GM19395 (cell line): ENCODE results near the gene FRMPD4.

ENCODE experiments used
- ATAC-seq: cut with Tn5 transposase; IDR thresholded peaks from one replicate; pipeline ENCODE4 v1.9.1; 2021; ENCODE audit warnings: mild to moderate bottlenecking, moderate library complexity; ENCODE audit not compliant: unreplicated experiment

The FRMPD4 gene

DNA sequence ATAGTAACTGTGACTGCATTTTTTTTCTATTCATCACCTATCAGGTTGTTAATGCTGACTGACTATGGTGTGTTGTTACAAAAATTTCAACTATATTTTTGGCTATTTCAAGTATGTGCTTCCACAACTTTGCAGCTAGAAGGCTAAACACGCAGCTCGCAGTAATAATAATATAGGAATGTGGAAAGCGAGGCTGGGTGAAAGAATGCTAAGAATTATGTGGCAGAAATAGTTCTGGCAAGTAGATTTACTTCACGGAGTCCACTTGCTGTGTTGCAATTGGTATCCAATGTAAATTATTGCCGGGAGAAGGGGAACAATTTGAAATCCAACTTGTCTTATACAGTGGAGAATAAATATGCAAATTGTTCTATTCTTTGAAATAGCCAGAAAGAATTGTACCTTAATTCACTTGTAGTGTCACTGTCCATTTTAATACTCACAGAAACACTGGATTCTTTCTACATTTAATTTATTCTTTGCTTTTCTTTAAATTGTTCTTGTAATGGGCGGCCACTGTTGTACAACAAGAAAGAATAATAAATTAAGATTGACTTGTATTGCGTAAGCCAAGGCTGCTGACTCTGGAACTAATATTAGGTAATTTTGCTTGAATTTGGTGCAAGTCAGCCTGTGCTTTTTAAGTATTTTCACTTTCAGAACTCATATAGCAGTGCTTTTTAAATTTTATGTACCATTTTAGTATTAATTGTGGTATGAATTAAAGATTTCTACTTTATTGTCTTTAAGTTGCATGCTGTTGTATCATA lies 154.9 kb downstream of the FRMPD4 start:
- ATAC-seq: no peak

DNA sequence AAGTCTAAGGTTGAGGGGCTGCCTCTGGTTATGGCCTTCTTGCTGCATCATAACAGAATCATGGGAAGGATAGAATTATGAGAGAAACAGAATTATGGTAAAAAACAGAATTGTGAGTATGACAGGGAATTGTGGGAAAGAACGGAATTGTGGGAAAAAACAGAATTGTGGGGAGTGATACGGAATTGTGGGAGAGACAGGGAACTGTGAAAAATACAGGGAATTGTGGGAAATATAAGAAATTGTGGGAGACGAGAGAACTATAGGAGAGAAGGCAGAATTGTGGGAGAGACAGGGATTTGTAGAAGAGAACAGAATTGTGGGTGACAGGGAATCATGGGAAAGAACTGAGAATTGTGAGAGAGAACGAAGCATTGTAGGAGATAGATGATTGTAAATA lies 159.1 kb downstream of the FRMPD4 start:
- no peak for ATAC-seq

DNA sequence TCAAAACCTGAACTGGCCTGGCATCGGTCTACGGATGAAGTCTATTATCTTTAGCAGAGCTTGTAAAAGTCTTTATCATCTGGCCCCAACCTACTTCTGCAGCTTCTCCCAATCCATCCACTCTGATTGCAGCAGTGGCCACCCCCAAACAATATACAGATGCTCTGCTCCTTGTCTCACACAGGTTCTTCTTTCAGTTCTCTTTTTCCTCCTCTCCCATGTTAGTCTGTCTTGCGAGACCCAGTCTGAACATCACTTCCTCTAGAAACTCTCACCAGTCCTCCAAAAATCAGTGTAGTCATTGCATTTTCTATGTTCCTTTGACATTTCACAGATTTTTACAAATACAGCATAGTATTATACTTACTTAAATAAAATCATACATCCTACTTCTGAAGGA lies 163.0 kb downstream of the FRMPD4 start:
- ATAC-seq: no peak

DNA sequence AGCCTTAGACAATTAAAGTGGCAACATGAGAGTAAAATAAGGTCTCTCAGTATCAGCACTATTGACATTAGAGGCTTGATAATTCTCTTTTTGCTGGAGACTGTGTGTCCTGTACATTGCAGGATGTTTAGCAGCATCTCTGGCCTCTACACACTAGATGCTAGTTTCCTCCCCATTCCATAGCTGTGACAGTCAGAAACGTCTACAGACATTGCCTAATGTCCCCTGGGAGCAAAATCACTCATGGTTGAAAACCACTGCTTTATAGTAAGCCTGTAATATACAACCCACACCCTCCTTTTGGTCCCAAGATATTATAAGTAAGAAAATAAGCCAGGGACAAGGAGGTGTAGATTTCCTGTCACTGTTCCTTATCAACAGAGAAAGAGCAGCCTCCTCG lies 166.0 kb downstream of the FRMPD4 start:
- ATAC-seq: no peak

DNA sequence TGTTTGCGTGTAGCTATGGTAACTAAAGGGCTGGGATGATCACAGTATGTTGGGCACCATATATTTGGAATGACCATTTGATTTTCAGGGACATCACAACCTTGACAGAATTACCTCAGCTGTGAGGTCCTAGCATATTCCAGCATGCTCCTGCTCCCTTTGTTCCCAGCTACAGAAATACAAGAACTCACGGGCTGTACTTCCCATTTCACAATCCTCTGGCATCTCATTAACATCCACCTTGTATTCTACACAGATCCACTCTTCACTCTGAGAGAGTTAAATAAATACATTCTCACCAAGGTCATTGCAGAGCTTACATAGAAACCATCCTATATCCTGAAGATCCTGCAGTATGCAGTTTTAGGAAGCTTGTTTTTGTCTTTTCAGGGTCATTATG lies 169.7 kb downstream of the FRMPD4 start:
- no peak for ATAC-seq

DNA sequence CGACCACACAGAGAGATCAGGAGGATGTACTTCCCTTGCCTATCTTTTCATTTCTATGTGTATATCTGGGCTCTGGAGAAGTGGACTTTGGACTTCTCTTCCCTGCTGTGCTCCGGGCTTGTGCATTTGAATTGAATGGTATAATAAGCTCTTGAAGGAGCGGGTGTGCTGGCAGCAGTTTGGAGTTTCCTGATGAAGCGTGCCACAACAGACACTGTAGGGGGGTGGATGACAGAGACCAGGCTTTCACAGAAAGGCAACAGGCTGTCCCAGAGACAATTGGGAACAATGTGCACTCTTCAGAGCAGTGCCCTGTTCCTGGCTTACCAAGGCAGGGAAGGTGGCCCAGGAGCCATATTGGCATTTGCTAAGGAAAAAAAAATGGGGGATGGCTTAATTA lies 170.1 kb downstream of the FRMPD4 start:
- ATAC-seq: no peak

DNA sequence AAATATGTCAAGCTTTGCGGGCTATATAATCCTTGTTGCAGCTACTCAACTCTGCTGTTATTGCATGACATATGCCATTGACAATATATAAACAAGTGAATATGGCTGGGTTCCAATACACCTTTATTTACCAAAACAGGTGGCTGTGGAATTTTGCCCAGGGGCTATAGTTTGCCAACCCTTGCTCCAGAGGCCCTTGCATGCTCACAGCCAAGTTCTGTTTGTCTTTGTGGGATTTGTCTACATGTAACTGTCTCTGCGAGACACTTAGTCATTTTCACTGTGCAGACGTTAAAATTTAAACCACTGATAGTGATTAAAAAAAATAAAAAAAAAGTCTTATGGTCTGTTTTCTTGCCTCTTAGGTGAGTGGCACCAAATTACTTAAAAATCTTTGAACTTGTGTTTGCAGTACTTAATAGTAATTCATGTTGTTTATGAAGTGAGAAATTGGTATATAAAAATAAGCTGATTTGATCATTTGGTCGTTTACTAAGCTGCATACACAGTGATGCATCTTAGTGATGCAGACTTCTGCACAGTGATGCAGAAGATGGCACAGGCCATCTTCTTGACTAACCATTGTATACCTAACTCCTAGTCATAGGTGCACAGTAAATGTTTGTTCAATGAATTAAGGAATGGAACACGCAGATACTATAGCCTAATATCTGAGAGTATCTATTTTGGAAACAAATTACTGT lies 170.9 kb downstream of the FRMPD4 start:
- ATAC-seq: no peak

DNA sequence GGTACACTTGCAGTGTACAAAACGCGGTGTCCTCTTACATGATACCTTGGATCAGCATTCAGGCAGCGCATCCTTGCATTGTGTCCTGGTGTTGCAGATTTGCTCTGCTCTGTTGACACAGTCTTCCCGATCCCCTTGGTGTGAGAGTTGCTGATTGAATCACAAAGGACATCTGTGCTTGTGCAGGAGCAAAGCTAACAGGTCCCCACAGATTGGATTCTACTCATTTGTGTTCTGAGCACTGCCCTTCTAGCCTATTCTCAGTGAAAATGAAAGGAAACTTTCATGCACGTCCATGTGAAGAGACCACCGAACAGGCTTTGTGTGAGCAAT lies 171.4 kb downstream of the FRMPD4 start:
- ATAC-seq: no peak

DNA sequence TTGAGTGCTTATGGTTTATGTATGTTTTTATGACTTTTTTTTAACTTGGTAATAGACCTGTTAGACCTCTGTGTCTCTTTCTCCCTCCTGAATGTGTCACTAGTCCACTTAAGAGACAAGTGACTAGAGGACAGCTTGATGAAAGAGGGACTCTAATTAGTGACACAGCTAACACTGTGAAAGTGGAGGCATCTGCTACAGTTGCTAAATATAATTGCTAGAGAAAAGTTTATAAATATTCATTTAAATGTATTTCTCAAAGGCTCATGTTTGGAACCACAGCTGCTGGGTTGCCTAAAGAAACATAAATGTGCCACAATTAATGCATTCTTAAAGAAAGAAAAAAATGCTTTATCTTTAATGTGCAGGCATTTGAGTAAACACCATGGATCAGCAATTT lies 176.4 kb downstream of the FRMPD4 start:
- no peak for ATAC-seq

DNA sequence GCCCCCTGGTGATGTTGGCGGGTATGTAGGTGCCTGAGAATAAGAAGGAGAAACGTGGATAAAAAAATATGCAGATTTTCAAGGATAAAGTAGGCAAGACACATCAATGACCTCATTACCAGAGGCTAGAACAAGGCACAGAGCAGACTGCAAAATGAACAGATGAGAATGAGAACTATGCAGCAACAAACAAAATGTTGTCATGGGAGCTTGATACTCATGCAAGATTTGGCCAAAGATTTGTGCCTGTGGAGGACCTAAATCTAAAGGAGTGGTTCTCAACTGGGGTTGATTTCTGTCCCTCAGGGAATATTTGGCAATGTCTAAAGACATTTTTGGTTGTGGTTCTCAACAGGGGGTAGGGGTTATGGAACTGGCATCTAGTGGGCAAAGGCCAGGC lies 177.3 kb downstream of the FRMPD4 start:
- ATAC-seq: no peak

DNA sequence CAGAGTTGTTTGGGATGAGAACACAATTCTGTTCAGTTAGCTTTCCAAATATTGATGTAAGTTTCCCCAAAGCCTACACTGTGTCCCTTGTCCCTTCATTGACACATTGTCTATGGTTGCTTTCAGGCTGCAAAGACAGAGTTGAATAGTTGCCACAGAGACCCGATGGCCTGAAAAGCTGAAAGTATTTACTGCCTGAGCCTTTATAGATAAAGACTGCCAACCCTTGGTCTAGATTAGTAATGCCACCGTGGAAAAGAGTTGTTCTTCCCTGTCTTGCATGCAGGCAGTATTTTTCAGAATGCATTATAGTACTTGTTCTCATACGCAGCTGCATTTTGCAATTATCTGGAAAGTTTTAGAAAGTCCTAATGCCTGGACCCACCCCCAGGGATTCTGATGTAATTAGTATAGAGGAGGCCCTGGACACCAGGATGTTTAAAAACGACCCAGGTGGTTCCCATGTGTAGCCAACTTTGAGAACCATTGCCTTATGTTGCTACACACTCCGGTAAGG lies 180.8 kb downstream of the FRMPD4 start:
- no peak for ATAC-seq

DNA sequence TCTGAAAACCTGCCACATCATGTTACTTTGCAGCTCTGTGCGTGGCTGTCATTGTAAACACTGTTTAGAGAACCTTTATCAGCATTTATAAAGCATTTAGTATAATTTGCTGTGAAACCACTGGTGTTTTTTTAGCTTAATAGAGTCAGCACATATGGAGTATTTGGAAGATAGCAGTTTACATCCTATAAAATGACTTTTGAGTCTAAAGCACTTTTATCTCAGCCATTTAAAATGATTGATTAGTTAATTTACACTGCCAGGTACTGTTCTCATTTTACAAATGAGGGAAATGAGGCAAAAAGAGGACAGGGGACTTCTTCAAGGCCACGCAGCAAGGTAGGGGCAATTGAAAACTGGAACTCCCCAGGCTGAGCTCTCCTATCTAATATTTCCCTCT lies 181.7 kb downstream of the FRMPD4 start:
- ATAC-seq: no peak

DNA sequence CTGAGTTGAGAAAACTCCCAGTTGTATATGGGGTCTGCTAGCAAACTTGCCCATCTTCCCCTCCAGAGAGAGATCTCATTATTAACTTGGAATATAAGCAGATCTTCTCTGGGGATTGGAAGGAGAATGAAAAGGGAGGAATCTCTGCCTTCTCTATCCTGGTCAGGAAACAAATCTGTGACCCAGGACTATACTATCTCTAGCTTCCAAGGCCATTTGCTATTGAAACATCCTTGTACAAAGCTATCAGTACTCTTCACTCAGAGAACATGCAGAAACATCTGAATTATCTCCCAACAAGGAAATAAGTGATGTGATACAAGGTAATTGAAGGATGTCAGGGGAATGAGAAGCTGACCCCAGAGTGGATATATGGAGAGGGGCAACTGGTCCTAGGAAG lies 183.8 kb downstream of the FRMPD4 start:
- ATAC-seq: no peak

DNA sequence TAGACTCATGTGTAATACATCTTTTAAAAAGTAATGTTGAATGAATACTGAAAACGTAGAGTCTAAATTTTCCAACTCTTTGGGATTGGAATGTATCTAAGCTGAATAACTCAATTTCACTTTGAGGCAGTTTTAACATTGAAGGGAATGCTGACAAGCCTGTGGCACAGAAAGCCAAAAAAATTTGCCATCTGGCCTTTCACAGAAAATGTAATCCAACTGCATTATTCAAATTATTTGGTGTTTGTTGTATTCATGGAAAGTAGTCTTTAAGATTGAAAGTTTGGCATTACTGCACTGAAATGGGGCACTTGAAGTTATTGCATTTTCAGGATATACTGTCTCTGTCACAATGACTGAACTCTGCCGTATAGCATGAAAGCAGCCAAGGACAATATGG lies 186.9 kb downstream of the FRMPD4 start:
- ATAC-seq: no peak

DNA sequence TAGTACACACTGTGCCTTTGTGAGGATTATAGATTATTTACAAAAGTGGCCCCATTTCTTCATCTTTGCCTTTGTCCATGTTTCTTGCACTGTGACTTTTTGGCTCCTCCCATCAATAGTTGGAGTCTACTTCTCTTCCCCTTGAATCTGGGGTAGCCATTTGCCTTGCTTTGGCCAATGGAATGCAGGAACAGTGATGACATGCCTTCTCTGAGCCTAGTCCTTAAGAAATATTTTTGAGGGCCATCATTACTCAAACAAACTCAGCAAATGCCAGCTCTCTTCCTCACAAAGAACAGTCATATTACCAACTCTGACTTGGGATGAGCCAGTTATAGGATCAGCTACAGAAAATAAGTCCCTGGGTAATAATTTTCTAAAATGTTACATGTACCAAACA lies 189.6 kb downstream of the FRMPD4 start:
- ATAC-seq: no peak

DNA sequence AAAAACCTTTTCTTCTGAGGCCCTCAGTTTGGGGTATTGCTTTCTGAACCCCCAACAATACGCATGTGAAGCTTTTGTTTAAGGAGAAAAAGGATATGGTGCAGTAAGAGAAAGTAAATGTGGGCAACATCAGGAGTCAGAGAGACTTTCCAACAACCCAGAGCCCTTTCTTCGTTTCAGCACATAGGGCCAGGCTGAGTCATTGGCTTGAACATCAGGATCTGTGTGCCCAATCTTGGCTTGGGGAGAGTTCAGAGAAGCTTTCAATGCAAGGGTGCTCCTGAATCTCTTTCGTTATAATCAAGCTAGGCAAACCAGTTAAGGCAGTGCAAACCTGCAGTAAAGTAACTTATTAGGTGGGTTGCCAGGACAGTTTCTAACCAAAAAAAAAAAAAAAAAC lies 191.2 kb downstream of the FRMPD4 start:
- no peak for ATAC-seq

DNA sequence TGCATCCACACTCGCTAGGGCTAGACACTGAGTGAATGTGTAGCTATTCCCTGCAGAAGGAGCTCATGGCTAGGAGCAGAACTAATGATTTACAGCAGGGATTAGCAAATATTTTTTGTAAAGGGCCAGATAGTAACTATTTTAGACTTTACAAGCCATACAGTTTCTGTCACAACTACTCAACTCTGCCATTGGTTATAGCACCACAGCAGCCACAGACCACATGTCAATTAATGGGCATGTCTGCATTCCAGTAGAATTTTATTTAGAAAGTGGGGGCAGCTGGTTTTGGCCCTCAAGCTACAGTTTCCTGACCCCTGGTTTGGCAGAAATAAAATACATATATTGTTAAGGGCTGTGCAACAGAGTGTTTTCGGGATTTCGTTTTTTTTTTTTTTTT lies 192.6 kb downstream of the FRMPD4 start:
- no peak for ATAC-seq

DNA sequence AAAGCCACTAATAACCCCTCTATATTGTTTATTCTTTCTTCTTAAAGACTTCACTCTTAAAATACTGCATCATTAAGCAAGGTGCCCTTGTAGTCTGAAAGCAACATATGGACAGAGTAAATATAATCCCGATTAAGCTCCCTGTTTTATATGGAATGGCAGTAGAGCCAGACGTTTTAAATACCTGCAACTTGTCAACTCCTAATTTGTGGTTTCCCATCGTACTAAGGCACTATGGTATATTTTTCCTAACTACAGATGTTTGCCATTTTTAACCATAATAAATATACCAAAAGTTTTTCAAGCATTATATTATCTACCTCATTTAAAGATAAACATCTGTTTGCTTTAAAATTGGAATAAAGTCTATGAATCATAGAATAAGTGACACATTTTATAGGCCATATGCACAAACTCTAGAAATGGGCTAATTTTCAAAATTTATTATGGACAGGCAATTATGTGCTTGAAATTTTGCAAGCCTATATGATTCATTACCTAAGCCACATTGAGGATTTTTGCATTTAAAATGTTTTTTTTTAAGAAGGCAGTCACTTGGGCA lies 194.6 kb downstream of the FRMPD4 start:
- ATAC-seq: no peak

DNA sequence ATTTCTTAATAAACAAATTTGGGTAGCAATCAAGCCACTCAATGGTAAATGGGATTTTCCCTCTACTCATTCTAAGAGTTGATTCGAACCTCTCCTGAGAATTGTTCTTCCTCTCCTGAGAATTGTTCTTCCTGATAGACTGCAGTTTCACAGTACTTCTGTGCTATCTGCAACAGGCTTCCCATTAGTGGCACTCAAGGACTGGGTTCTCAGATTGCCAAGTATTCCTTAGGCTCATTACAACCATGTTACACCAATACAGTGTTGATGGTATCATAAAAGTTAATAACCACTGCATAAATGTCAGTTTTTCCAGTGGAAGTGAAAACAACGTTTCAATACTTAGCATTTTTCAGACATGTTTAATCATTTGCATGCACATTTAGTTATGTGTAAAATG lies 201.6 kb downstream of the FRMPD4 start:
- no peak for ATAC-seq

DNA sequence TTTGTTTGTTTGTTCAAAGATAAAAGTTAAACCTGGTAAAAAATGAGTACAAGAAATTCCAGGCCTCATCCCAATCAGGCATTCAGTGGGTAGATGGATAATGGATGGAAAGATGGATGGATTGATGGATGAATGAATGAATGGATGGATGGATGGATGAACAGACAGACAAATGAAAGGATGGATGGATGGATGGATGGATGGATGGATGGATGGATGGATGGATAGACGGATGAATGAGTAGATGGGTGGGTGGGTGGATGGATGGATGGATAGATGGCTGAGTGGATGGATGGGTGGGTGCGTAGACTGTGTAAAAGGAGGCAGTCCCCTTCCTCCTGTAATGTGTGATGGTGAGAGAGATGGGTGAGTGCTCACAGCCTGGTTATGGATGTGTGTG lies 206.7 kb downstream of the FRMPD4 start:
- no peak for ATAC-seq

DNA sequence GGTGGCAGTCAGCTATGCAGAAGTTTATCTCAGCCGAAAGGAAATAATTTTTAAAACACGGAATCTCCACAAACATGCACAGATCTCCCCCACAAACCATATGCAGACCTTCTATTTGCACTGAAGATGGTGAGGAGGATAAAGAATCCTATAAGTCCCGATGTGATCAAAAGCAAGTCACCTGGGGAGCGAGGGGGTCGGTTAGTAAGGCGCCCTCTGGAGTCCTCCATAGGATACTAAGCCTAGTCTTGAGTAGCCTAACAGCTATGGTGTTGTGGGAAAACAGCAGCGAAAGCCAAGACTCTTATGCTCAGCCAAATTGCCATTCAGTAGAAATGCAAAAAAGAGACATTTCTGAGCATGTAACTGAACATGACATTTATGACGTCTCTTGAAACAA lies 210.9 kb downstream of the FRMPD4 start:
- no peak for ATAC-seq

DNA sequence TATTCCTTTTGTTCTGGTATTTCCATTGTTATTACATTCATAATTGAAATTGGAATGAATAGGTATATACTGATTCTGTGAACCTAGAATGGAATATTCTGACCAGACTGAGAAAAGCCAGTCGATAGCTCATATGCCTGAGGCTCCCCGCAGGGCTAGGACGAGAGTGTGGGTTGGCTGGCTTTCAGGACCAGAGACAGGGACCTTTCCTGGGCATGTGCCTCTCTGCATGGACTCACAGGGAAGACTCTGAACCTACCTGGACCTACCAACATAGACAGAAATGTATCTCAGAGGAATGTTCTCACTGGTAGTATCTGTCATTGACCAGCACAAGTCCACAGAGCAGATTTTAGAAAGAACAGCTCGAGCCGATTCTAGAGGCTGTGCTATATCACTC lies 214.6 kb downstream of the FRMPD4 start:
- ATAC-seq: no peak
